Bone marrow (tissue), 2 donors: ENCODE data around the gene FBXW8.

Source experiments
- DNase-seq, 2 donors: peaks; one replicate each; lab custom pipeline; 2025; lab: John Stamatoyannopoulos, UW

FBXW8 gene

DNA sequence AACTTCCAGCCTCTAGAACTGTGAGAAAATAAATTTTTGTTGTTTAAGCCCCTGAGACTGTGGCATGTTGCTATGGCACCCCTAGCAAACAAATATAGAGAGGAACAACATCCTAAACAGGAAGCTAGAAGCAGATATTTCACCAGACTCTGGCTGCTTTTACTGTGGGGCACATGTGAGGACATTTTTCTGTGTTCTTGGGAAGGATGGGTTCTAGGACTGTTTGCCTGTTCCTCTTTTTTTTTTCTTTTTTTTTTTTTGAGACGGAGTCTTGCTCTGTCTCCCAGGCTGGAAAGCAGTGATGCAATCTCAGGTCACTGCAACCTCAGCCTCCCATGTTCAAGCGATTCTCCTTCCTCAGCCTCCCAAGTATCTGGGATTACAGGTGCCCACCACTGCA, 25.3 kb upstream of the FBXW8 start:
- DNase-seq: no peak

DNA sequence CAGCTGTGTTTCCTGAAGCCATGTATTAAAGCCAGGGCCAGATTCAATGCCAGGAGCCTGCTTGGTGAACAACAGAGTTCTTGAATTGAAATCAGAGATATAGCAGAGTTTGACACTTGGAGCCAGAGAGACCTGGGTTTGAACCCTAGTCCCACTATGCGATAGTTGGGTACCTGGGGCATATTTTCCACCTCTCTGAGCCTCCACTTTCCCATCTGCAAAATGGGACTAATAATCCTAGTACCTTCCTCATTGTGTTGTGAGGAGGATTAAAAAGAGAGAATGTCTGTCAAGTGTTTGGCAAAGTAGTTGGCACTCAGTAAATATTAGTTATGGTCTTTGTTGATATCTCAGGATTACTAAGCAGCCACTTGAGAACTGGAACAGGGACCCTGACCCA, 23.5 kb upstream of the FBXW8 start:
- no peak for DNase-seq

DNA sequence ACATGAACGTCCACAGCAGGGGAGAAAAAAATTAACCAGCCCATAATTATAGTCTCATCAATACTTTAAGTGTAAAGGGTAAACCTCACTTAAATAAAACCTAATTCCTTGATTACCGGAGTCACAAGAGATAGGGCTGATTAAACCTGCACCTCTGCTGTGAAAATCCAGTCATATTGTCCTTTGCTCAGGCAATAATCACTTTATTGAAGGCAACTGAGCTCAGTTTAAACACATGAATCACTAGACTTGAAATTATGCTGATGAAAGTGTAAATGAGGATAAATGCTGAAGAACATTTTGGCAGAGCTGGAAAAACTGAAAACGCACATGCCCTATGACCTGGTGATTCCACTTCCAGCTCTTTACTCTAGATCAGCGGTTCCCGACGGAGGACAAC, 22.9 kb upstream of the FBXW8 start:
- no peak for DNase-seq

DNA sequence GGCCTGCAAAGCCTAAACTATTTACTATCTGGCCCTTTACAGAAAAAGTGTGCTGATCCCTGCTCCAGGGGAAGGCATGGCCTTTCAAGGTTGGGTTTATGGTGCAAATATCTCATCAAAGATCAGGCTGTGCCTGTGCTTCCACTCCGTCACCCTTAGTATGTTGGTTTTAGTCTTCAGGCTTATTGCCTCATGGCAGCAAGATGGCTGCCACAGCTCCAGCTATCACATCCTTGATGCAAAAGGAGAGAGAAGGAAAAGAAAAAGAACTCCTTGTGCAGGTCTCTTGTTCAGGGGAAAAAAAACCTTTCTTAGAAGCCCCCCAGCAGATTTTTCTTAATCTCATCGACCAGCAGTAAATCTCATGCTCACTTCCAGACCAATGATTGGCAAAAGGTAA, 20.4 kb upstream of the FBXW8 start:
- no peak for DNase-seq

DNA sequence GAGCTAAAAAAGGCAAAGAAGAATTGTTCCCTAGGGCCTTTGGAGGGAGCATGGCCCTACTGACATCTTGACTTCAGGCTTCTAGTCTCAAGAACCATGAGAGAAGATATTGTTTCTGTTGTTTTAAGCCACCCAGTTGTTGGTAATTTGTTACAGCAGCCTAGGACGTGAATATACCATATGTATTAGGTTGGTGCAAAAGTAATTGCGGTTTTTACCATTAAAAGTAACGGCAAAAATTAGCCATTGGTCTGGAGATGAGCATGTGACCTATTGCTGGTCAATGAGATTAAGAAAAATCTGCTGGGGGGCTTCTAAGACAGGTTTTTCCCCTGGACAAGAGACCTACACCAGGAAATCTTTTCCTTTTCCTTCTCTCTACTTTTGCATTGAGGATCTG, 19.7 kb upstream of the FBXW8 start:
- DNase-seq: no peak

DNA sequence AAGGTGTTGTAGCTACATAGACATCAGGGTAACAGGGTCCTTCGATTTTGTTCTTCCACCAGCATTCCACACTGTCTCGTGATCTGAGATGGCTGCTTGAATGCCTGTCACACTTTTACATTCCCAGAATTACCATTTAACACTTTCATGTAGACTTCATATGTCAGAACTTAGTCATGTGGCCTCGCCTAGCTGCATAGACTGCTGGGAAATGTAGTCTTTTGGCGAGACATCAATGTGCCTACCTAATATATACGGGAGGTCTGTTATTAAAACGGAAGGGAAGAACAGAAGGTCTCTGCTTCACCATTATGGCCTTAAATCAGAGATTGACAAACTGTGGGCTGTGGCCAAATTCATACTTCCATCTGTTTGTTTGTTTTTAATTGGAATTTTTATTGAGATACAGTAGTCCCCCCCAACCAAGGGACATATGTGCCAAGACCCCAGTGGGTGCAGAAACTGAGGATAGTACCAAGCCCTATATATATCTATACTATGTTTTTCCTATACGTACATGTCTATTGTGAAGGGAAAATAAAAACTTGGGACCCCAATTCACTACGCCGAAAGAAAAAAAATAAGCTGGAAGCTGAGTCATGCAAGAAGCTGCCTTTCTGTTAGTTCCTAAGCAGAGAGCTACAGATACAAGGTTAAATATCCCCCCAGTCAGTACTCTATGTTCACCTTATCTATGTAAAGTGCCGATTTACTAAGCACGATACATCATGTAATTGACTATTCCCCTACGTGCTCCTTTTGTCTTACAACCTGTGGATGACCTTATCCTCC, 18.2 kb upstream of the FBXW8 start:
- DNase-seq: no peak

DNA sequence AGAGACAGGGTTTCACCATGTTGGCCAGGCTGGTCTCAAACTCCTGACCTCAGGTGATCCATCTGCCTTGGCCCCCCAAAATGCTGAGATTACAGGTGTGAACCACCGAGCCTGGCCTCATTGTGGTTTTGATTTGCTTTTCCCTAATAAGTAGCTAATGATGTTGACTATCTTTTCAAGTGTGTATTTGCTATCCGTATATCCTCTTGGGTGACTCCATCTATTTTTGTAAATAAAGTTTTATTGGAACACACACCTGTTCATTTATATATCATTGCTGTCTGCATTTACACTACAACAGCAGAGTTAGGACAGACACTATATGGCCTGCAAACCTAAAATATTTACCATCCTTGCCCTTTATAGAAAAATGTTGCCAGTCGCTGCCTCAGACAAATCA, 15.8 kb upstream of the FBXW8 start:
- DNase-seq: no peak

DNA sequence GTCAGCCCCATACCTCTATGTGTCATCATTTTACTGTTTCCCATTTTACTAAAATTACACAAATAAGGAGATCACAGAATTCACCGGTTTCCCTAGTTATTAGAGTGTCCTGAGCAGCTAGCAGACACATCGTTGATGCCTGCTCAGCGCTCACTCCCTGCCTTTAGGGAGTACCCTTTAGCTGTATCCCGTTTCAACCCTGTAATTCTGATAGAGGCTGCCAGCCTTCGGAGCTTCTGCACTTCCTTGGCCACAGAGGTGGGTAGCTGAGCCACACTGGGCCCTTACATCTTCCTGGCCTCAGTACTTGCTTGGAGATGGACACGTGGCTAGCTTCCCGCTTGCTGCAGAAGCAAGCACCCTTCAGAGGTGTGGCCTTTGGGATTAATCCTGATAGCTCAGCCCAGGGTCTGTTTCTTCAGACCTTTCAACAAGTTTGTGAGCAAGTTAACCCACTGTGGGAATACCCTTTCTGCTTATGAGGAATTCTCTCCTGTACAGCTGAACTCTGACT, 14.3 kb upstream of the FBXW8 start:
- no peak for DNase-seq

DNA sequence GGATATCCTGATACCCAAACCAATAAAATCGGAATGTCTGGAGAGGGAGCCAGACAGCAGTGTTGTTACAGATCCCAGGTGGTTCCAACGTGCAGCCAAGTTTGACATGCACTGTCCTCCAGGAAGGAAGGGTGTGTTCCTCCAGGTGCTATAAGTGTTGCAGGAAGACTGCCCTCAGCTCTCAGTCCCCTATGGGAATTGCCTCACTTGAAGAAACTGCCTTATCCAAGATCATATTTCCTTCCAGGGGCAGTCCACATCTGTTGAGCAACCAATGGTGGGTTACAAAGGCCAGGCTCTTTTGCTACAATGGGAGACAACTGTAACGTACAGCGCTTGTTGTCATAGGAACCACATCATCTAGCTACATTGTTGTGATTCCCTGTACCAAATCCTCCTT, 13.3 kb upstream of the FBXW8 start:
- no peak for DNase-seq

DNA sequence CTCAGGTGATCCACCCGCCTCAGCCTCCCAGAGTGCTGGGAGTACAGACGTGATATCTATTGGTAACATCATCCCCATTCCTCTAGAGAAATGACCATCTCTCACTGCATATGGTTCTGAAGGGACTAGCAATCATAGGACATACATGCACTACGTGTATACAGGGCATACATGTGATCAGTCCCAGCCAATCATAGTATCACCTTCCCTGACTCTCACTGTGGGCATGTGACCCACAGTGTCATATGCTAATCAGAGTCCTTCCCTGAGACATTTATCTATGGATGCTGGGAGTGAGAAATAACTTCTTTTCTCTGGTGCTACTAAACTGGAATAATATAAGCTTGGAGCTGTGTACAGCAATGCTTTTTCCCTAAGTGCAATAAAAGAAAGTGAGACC, 12.1 kb upstream of the FBXW8 start:
- DNase-seq: no peak

DNA sequence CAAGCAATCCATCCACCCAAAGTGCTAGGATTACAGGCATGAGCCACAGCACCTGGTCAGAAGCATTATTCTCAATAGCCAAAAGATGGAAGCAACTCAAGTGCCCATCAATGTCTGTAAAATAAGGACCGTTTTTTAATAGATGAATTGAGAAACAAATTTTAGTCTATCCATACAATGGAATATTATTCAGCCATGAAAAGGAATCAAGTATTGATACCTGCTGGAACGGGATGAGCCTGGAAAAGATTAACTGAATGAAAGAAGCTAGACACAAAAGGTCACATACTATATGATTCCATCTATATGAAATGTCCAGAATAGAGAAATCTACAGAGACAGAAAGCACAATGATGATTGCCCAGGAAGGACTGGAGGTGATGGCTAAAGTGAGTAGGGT, 9.1 kb upstream of the FBXW8 start:
- no peak for DNase-seq

DNA sequence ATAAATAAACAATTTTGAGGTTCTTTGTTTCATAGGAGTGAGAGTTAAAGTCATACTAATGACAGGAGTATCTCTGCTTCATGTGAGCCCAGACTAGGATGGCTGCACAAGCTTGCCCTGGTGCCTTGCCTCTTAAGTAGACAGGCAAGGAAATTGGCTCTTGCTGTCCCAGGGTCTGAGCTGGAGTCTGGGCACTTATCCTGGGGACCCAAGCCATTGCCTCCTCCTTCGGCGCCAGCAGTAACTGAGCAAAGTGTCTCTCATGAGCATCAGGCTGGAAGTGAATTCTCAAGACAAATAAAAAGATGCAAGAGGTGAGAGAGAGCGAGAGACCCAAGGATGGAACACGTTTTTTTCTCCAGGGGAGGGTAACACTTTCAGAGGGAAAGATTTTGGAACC, 6.9 kb upstream of the FBXW8 start:
- no peak for DNase-seq

DNA sequence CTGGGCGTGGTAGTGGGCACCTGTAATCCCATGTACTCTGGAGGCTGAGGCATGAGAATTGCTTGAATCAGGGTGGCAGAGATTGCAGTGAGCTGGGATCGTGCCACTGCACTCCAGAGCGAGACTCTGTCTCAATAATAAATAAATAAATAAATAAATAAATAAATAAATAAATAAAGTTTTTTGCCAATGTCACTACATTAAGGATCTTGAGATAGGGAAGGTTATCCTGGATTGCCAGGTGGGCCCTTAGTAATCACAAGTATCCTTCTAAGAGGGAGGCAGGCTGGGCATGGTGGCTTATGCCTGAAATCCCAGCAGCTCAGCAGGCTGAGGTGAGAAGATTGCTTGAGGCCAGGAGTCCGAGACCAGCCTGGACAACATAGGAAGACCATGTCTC, 4.5 kb upstream of the FBXW8 start:
- no peak for DNase-seq

DNA sequence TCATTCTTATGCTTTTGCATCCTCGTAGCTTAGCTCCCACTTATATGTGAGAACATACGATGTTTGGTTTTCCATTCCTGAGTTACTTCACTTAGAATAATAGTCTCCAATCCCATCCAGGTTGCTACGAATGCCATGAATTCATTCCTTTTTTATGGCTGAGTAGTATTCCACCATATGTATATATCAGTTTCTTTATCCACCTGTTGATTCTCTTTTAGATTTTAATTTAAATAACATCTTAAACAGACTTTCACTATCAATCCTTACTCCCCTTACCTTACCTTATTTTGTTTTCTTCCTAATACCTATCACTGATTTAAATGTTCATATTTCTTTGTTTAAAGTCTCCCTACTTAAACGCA, 488 bp upstream of the FBXW8 start:
- DNase-seq: no peak

DNA sequence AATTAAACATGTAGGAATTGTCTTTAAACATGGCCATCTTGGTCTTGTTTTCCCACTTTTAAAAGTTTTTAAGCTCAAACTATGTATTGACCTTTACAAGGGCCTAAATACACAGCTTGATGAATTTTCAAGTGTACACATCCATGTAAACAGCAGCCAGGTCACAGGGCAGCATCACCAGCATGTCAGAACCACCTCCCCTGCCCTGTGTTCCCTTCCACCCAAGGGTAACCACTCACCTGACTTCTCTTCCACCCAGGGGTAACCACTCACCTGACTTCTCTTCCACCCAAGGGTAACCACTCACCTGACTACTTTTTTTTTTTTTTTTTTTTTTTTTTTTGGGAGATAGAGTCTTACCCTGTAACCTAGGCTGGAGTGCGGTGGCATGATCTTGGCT, 4.6 kb downstream of the FBXW8 start:
- no peak for DNase-seq

DNA sequence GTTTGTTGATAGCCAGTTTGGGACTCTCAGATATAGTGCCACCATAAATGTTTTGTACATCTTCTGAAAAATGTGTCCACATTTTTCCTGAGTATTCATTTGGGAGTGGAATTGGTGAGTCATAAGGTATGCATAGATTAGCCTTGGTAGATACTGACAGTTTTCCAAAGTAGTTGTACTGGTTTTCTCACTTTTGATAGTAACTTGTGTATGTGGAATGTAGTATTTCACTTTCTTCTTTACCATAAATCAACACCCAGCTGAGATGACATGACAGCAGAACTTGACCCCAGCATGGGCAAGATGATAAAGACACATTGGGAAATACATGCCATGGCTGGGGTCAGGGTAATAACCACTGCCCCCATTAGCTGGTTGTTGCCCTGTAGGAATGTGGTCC, 5.4 kb downstream of the FBXW8 start:
- no peak for DNase-seq

DNA sequence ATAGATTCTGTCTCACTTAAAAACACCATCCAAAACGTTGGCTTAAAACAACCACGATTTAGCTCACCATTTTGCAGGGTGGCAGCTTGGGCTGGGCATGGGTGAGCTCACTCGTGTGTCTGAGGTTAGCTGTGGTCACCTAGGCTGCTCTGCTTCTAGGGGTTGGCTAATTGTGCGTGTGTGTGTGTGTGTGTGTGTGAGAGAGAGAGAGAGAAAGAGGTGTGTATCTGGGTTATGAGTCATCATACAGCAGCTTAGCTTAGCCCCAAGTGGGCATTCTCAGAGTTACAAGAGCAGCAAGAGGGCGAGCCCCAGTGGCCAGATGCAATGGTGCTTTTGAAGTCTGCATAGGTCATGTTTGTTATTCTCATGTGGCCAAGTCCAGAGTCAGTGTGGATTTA, 6.0 kb downstream of the FBXW8 start:
- no peak for DNase-seq

DNA sequence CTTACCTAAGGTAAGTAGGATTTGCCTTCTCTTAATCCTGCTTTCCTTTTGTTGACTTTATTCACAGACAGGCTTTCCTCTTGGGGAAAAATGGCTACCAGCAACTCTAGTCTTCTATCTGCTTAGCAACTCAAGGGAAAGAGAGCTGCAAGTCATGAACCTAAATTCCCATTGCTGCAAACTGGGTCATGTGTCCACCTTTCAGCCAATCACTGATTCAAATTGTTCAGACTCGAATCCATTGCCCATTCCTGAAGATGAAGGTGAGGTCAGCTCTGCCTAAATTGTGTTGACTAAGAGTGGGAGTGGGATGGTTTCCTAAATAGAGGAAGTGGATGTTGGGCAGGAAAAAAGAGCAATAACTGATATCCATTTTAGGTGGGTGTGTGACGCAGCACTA, 7.7 kb downstream of the FBXW8 start:
- DNase-seq: no peak

DNA sequence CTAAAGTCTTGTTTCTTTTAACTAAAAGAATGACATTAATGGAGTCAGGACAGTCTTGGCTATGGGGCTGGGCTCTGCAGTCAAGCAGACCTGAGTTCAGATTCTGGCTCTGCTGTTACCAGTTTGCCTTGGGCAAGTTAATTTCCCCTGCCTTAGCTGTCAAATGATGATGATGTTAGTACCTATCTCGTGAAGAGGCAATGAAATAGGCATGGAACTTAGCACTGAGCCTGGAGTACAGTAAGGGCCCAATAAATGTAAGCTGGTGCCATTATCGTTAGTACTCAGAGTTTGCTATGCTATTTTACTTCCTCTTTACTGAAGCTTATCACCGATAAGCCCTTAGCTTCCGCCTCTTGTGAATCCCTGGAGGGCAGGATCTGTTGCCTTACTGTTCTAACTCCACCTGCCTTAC, 8.5 kb downstream of the FBXW8 start:
- no peak for DNase-seq

DNA sequence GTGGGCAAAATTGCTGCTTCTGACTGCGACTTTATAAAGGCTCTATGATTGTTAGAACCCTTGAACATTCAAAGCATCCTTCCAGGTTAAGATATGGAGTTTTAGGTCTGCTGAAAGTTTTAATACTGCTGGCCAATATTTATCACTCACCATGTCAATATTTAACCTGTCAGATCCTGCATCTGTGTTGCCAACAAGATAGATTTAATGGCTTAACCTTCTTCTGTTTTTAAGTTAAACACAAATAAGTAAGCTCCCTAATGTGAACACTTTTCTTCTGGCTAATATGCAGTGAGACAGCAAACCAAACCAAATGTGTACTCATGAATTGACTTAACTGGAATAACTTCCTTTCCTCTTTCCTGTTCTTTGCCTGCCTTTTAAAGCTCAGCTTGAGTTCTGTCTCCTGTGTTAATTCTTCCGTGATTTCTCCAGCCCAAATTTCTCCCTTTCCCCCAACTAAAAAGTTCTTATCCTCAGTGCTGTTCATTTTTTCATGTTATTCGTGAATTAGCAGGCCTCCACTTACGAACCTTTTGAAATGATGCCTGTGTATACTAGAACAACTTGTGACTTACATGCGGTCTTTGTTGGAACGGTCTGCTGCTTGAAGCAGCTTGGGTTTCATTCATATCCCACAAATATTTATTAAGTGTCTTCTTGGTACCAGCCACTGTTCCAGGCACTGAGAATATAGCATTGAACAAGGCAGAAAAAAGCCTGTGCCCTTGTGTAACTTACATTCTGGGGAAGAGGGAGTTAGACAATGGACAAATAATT, 9.1 kb downstream of the FBXW8 start:
- DNase-seq: no peak

DNA sequence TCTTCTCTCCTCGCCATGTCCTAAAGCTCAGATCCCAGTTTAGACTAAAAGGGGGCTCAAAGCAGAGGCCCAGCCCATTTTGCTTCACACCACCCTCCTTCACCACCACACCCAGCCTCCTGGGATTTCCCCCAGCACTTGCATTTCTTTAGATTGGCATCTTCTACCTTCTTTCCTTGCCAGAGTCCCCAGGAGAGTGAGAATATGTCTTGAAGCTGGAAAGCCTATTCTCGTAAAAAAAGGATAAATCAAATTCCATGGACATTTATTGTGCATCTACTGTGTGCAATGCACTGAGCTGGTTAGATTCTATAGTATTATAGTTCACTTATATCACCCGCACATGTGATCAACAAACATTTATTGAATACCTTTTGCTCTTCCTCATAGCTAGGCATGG, 10.2 kb downstream of the FBXW8 start:
- no peak for DNase-seq

DNA sequence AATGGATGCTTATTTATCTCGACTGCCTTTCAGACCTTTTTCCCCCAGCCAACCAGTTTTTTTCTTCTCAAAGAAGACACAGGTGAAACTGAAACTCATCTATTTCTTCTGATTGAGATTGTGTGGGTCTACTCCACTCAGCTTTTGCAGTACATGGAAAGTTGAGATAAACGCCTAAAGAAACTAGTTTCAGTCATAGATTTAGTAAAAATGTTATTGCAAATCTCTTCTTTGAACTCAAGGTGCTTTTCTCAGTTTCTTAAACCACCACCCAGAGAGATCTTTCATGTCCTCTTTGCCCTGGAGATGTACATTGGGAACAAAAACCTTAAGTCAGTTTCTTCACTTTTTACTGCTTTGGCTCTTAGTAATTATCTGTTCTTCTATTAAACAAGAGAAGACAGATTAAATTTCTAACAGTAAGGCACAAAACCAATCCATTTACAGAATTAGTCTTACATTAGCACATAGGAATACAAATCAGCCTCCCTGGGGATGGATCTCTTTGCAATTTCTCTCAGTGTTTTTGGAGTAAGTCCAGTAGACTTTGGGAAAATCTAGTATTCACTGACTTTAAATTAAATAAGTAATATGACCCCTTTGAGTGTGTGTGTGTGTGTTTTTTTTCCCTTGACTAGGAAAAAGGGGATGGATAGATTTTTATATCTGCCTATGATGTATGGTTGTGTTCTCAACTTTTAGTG, 11.6 kb downstream of the FBXW8 start:
- no peak for DNase-seq
